Occipital lobe (tissue), 2 donors: ENCODE results near the gene SPATA12. TPM values are rescaled to one million over a fixed set of nuclear protein-coding genes. Genes with fewer than 3 reads are reported as not detected.

ENCODE experiments used
- DNase-seq: peaks from one replicate; lab custom pipeline; 2025; lab: John Stamatoyannopoulos, UW
- total RNA-seq: library from RNA; depleted of rRNA; stranded (reverse); fragments of >200 nt; gene quantifications from one replicate; pipeline ENCODE4 v1.2.3, GENCODE V29; 2014

The SPATA12 gene
- total RNA-seq, 1 donor from 2014 or later = not detected

- DNase-seq = no peak
These were observed 7.8 kb upstream of the SPATA12 start for GRCh38 chr3:57052662-57053061.

DNA sequence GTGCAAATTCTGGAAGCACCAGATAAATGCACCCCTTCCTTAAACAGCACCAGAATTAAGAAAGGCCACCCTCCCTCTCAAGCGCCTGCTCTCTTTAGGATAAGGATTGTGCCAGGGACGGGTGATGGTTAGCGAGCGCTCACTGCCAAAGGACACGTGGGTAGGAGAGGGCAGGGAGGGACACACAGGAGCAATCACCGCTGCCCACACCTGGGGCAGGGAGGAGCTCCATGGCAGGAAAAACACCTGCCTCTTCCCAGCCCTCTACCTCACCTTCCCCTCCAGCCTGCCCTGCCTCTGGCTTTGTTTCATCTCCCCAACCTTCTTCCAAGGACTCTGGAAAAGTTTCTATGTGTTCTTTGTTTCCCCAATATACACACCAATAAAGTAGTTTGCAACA lies 7.3 kb upstream of the SPATA12 start:
- DNase-seq = no peak

DNA sequence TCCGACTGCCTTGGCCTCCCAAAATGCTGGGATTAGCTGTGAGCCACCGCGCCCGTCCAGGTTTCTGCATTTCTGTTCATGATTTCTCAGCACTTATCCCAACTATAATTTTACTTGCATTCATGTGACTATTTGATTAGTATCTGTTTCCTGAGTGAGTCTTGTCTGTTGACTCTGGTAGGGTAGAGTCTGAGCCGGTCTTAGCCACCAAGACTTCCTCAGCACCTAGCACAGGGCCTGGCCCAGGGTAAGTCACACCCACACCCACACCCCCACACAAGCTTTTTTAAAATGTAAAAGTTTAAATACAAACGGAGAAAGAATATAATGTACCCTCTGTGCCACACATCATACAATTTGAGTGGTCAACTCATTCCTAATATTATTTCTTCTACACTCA lies 3.1 kb upstream of the SPATA12 start:
- no peak for DNase-seq

DNA sequence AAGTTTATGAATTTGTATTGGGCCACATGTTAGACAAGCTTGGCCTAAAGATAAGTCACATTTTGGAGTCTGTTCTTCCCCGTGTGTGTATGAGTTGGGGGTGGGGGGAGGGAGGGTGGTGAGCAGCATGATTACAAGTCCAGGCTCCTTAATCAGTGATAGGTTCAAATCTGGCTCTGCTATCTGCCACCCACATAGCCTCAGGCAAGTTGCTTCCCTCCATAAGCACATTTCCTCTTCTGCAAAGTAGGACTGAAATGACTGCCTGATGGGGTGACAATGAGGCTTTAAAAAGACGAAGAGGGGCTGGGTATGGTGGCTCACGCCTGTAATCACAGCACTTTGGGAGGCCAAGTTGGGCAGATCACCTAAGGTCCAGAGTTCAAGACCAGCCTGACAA lies 1.1 kb upstream of the SPATA12 start:
- DNase-seq = no peak

GRCh38 chr3:57061556-57061955 lies 1.1 kb downstream of the SPATA12 start:
- no peak for DNase-seq

- no peak for DNase-seq
These were observed 1.7 kb downstream of the SPATA12 start for GRCh38 chr3:57062101-57062631.

GRCh38 chr3:57063032-57063431 lies 2.6 kb downstream of the SPATA12 start:
- DNase-seq = no peak

GRCh38 chr3:57064001-57064400 lies 3.5 kb downstream of the SPATA12 start:
- DNase-seq = no peak

DNA sequence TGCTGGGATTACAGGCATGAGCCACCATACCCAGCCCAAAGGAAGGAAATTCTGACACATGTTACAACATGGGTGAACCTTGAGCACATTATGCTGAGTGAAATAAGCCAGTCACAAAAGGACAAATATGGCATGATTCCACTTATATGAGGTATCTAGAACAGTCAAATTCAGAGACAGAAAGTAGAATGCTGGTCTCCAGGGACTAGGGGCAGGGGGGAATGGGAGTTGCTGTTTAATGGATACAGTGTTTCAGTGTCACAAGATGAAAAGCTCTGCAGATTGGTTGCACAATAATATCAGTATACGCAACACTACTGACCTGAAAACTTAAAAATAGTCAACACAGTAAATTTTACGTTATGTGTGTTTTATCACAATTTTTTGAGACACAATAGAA lies 4.1 kb downstream of the SPATA12 start:
- no peak for DNase-seq

- no peak for DNase-seq
These were observed 5.1 kb downstream of the SPATA12 start for GRCh38 chr3:57065588-57065987.

- DNase-seq = no peak
These were observed 6.0 kb downstream of the SPATA12 start for GRCh38 chr3:57066471-57066870.

- no peak for DNase-seq
These were observed 8.1 kb downstream of the SPATA12 start for GRCh38 chr3:57068437-57069089.

- DNase-seq = no peak
These were observed 9.0 kb downstream of the SPATA12 start for GRCh38 chr3:57069503-57069902.

DNA sequence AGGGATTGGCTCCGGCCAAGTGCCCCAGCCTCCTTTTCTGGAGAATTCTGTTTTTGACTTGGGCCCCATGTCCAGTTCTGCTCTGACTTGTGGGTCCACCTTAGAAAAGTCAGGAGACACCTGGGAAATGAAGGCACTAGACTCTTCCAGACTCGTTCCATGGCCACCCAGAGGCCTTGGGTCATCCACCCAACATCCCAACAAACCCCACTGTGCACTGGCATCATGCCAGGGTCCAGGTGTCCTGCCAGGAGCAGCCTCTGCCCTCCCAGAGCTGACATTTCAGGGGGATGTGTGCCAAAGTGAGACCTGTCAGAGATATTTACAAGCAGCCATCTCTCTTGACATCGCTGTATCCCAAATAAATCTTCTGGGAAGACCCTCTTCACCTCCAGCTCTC lies 13.2 kb downstream of the SPATA12 start:
- no peak for DNase-seq

DNA sequence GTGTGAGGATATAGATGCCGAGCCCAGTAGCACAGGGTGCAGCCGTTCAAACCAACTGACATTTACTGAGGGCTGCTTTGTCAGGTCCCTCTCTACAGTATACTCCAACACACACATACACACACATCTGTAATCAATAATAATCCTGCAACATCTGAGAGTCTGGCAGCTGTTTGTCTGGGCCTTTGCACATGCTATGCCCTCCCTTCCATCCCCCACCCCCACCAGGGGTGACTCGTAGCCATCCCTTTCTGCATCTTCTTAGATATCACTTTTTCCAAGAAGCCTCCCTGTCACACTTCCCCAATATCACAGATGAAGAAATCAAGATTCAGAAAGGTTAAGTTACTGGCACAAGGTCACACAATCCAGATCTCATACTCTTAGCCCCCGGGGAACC lies 13.7 kb downstream of the SPATA12 start:
- DNase-seq = no peak

DNA sequence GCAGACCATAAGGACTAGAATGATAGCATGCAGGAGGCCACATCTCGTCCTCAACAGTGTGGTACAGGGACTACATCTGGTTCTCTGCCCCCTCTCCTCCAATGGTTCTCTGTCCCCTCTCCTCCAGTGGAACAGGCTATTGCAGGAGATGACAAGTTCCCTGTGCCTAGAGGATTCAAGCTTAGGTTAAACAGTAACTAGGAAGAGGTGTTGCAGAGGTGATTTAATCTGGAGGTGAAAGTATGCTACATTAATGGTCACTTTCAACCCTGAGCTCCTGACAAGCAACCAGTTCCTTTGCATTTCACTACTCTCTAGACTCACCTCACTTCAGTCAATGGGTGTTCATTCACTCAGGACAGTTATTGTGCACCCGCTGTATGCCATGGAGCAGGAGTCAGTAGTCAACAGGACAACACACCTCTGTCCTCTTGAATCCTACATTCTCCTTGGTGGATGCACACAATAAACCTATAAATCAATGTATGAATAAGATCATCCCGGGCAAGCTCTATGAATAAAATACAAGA lies 16.0 kb downstream of the SPATA12 start:
- no peak for DNase-seq

DNA sequence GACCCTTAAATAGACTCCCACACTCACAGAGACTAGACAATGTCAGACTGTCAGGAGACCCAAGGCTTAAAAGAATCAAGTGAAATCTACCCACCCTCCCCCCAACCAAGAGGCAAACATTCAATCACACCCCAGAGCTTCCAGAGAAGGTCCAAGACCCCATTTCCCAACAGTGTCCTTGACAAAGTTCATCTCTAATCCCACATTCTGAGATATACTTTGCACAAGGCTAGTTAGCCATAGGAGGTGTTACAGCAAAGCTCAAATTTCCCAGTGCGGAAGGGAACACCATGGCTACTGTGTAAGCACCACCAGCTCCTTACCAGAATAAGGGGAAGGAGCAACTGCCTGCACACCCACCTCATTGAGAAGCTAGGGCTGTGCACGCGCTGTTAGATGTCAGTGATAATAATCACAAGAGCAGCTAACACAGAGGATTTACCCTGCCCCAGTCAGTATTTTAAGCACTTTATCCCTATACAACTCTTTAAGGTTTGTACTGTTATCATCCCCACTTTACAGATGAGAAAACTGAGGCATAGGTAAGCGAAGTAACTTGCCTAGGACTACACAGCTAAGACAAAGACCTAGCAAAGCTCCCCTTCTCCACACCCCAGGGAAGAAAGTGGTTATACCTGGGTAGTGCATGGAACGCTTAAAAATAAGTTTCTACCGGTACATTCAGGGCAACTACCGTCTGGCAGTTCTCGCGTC lies 17.3 kb downstream of the SPATA12 start:
- no peak for DNase-seq

DNA sequence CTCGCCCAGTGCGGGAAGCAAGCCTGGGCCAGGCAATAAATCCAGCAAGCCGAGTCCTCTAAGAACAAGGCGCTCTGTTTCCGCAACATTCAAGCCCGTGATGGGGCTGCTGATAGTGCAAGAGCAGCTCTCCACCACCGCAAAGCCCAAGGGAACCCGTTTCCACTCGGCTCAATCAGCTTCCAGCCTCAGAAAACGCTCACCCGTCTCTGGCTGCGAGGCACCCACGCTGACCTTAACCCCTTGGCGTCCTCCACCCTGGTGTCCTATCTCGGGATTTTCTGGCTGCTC lies 17.8 kb downstream of the SPATA12 start:
- DNase-seq = no peak

DNA sequence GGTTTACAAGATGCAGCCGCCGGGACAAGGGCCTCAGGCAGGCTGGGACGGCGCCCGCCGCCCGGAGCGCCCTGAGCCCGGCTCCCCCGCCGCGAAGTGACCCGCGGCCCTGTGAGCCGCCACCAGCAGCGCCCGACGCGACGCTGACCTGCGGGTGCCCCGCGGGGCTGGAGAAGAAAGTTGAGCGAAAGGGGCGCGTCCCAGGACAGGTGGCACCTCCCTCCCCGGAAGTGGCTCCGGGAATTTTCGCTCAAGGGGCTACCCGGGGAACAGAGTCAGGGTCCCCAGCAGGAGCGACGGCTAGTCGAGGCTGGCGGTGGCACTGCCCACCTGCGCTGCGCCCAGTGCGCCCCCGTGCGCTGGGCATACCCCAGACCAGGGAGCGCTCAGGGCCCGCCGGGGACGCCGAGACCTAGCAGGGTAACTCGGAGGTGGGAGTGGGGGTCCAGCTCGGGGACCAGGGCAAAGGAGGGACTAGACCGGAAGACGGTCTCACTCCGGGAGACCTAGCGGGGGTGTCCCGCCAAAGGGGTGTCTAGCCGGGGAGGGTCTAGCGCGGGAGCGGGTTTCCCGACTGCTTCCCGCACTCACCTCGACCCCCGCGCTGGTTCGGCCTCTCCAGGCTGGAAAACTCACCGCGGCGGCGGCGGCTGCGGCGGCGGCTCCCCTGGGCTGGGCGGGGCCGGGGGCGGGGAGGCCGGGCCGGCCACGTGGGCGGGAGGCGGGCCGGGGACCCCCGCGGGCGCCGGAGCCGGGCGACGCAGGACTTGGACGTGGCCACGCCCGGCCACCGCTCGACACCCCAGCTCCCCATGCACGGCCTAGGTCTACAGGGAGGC lies 18.4 kb downstream of the SPATA12 start:
- no peak for DNase-seq

DNA sequence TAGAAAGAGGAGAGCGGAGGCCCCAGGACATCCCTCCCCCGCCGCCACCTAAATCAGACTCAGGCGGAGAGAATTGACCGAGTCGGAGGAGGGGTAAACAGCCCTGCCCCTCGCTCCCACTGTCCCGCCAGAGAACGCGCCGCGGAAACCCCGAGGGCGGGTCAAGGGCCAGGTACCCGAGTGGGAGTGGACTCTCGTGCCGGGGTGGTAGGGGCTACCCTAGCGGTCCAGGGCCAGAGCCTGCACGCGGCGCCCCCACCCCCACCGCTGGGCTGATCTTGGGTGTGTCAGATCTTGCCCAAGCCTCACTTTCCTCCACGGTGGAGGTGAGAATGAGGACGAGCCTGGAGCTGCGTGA lies 19.0 kb downstream of the SPATA12 start:
- no peak for DNase-seq

- no peak for DNase-seq
These were observed 19.7 kb downstream of the SPATA12 start for GRCh38 chr3:57080171-57080570.

DNA sequence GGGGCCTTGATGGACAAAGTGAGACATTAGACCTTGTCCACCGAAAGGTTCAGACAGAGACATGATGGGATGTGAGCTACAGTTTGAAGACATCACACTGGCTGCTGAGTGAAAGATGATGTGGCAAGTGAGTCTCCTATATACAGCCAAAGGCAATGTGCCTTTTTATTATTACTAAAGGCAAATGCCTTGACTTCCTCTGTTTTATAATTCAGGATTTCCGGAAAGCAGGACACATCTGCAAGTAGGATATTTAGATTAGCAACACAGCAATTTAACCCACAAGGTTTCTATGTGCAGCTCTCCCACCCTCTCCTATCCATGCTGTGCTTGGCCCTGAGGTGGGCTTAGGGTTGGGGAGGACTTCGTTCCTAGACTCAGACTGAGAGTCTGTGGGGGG lies 20.7 kb downstream of the SPATA12 start:
- no peak for DNase-seq
